ENCODE results near the gene POLR2B.
"Not testable (repeated sequence)": the region's sequence is repeated elsewhere in the genome, so short reads cannot be mapped to it uniquely, and the experiment has no call there.

Gene POLR2B

DNA sequence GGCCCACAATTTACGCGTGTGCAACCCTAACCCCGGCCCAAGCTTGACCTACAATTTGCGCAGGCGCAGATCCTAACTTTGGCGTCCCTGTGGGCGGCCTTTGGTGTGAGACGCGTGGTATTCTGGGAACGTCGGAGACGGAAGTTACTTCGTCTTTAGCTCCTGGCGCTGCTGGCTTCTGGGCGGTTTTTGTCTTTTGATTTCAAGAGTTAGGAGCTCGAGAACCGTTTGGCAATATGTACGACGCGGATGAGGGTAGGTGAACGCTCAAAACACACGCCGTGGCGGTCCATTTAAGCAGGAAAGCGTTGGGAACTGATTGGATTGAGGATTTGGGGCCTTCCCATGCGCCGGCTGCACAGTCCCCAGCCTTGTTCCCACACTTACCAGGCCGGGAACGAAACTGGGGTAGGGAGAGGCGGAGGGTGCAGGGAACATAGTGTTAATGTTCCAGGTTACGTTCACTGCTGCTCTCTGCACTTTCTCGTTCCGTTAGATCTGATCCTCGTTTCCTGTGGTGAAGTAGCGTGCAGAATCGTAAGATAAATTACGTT lies at the start of gene POLR2B:
Gene POLR2B (plus strand): TSS at position 147 of the 554 bp plus-strand sequence. CDS start 90 bp downstream, at position 237.
- in situ Hi-C loops (cut with MboI; ENCODE audit: low sequenced_read_pairs): no loop called here

DNA sequence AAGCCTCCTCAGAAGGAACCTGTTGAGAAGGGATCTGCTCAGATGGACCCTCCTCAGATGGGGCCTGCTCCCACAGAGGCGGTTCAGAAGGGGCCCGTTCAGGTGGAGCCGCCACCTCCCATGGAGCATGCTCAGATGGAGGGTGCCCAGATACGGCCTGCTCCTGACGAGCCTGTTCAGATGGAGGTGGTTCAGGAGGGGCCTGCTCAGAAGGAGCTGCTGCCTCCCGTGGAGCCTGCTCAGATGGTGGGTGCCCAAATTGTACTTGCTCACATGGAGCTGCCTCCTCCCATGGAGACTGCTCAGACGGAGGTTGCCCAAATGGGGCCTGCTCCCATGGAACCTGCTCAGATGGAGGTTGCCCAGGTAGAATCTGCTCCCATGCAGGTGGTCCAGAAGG lies 48.1 kb upstream of the POLR2B start:
- in situ Hi-C loops (cut with MboI; ENCODE audit: low sequenced_read_pairs): no loop called here

DNA sequence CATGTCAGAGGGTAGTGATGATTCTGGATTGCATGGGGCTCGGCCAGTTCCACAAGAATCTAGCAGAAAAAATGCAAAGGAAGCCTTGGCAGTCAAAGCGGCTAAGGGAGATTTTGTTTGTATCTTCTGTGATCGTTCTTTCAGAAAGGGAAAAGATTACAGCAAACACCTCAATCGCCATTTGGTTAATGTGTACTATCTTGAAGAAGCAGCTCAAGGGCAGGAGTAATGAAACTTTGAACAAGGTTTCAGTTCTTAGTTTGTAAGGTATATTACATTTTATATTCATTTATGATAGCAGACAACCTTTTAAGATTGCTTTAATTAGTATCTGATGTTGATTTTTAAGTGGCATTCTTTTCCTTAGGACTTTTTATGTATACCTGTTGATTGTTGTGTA lies 46.8 kb upstream of the POLR2B start:
- in situ Hi-C loops (cut with MboI; ENCODE audit: low sequenced_read_pairs): no loop called here

DNA sequence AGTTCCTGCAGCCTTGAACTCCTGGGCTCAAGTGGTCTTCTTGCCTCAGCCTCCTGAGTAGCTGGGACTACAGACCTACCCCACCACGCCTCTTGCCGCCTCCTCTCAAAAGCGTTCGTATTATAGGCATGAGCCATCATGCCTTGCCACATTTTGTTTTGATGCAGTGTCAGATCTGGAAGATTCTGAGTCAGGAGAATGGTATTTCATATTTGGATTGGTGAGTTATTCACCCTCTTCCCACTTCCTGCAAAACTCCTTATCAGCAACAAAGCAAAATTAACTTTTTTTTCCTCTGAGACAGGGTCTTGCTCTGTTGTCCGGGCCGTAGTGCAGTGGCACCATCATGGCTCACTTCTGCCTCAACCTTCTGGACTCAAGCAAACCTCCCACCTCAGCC lies 41.4 kb upstream of the POLR2B start:
- in situ Hi-C loops (cut with MboI; ENCODE audit: low sequenced_read_pairs): no loop called here

DNA sequence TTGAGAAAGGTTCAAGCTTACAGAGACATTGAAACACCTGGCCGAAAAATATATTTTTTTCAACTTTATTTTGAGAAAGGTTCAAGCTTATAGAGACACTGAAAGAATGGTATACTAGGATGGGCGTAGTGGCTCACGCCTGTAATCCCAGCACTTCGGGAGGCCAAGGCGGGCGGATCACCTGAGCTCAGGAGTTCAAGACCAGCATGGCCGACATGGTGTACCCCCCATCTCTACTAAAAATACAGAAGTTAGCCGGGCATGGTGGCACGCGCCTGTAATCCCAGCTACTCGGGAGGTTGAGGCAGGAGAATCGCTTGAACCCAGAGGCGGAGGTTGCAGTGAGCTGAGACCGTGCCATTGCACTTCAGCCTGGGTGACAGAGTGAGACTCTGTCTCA lies 38.9 kb upstream of the POLR2B start:
- in situ Hi-C loops (cut with MboI; ENCODE audit: low sequenced_read_pairs): not testable (repeated sequence)

DNA sequence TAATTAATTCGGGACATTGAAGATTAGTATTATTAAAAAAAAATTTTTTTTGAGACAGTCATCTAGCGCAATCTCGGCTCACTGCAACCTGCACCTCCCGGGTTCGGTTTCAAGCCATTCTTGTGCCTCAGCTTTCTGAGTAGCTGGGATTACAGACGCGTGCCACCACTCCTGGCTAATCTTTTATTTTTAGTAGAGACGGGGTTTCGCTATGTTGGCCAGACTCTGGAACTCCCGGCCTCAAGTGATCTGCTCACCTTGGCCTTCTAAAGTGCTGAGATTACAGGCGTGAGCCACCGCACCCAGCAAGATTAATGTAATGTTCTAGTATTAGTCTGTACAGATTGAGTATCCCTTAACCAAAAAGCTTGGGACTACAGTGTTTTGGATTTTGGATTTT lies 38.3 kb upstream of the POLR2B start:
- in situ Hi-C loops (cut with MboI; ENCODE audit: low sequenced_read_pairs): no loop called here

DNA sequence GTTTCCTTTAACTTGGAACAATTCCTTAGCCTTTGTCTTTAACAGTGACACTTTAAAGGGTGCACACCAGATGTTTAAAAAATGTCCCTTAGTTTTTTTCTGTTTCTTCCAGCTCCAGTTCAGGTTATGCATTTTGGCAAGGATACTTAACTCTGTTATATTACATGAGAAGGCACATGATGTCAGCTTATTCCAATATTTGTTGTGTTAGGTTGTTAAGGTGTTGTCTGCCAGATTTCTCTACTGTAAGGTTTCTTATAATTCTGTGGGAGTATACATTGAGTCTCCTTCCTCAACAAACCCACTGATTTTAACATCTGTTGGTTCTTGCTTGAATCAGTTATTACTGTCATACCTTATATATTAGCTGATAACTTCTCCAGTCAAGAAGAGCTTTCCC lies 37.7 kb upstream of the POLR2B start:
- in situ Hi-C loops (cut with MboI; ENCODE audit: low sequenced_read_pairs): no loop called here

DNA sequence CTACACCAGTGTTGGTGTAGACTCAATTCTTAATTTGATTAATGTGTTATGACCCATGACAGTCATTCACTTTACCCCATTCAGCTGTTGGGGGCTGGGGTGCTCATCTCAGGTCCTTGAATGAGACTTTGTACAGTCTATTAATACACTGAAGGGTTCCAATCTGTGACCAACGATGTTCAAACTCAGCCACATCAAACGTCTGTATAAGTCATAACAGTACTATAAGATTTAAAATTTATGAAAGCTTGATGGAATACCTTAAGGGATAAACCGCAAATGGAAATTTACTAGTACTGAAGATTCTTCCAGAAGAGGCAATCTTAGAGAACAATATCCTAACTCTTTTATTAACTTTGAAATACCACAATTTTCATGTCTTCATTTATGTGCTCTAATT lies 37.3 kb upstream of the POLR2B start:
- in situ Hi-C loops (cut with MboI; ENCODE audit: low sequenced_read_pairs): no loop called here

DNA sequence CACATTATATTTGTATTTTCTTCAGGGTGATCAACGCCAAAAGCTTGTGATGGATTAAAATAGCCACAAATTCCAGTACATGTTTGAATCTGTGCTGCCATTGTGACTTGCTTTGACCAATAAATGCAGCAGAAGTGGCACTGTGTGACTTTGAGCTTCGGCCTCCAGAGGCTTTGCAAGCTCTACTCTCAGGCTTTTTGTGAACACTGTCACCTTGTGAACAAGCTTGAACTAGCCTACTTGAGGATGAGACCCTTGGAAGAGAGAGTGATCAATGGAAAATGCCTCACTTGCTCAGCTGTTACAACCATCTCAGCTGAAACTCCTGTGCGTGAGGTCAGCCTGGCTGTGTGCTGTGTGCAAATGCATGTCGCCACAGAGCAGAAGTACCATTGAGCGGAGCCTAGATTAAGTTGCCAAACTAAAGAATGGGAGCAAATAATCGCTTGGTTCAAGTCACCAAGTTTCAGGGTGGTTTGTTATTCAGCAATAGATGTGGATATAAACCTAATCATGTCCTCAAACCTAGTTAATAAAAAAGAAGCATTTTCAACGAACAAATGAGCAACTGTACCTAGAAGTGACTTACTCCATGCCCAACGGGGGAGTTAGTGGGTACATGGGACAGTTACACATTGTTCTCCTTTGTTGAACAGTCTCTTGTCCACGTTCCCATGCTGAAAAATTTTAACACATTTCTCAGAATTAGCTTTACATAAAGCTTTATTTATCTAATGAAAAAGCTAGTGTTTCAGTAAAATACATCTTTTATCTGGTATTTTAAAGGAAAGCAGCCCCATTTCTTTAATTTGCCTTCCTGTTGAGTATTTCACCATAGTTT lies 24.8 kb upstream of the POLR2B start:
- in situ Hi-C loops (cut with MboI; ENCODE audit: low sequenced_read_pairs): no loop called here

DNA sequence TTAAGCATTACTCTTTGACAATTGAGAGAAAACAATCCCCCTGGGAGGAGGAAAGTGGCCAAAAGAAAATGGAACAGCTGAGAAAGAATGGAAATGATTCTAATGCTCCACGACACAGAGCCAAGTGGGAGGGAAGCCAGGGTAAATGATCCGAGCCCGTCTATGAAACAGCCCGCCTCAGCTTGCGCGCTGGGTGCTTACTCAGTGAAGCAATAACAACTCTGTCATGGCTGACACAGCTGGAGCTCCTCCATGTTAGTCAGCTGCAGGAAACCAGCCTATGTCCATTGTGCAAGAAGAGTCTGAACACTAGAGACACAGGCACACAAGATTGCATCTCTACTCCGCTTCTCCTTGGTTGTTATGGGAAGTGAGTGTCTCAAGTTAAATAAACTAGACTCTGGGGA lies 20.6 kb upstream of the POLR2B start:
- in situ Hi-C loops (cut with MboI; ENCODE audit: low sequenced_read_pairs): no loop called here

DNA sequence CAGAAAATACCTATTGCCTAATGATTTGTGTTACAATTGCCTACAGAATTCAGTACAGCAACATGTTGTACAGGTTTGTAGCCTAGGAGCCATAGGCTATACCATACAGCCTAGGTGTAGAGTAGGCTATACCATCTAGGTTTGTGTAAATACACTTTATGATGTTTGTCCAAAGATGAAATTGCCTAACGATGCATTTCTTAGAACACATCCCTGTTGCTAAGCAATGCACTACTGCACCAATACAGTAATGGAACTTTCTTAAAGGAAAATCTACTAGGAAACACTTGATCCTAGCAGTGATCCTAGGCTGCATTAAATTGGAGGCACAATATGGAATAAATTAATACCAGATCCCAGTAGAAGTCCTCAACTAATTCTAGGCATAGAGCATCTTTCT lies 19.6 kb upstream of the POLR2B start:
- in situ Hi-C loops (cut with MboI; ENCODE audit: low sequenced_read_pairs): no loop called here

DNA sequence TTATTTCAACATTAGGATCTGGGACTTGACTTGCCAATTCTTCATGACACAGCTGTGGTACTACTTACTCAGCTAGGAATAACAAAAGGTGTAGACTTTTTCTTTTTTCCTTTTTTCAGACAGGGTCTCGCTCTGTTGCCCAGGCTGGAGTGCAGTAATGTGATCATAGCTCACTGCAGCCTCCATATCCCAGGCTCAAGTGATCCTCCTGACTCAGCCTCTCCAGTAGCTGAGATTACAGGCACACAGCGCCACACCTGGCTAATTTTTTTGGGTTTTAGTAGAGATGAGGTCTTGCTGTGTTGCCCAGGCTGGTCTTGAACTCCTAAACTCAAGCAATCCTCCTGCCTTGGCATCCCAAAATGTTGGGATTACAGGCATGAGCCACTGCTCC lies 17.6 kb upstream of the POLR2B start:
- in situ Hi-C loops (cut with MboI; ENCODE audit: low sequenced_read_pairs): no loop called here

DNA sequence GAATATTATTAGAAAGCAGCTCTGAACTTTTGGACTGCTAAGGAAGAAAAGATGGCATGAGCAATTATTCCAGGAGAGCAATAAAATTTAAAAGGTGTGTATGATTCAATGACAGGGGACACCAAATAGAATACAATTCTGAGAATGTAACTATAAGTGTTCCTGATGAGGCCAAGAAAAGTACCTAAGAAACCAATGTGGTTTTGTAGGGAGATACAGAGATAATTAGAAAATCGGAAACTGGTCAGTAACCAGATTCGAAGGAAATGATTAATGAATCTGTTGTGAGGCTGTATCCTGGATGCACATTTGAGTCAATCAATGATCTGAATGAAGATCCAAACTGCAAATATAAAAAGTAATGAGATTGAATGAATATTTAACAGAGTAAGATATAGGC lies 7.3 kb upstream of the POLR2B start:
- in situ Hi-C loops (cut with MboI; ENCODE audit: low sequenced_read_pairs): no loop called here

DNA sequence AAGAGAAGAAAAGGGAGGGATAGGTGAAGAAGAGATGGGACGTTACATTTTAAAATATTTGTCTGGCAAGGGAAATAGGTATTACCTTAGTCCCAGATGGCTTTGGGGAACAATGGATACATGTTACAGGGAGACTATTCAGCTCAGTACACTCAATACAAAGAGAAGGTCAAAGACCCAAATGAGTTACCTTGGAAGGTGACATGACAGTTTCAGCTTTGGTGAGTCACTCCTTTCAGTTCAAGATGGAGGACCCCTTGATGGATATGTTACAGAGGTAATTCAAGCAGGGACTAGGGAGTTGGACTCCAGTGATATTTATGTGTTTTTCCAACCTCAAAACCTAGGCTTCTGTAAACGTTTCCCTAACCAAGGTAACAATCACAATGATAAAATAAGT lies 6.3 kb upstream of the POLR2B start:
- in situ Hi-C loops (cut with MboI; ENCODE audit: low sequenced_read_pairs): no loop called here

DNA sequence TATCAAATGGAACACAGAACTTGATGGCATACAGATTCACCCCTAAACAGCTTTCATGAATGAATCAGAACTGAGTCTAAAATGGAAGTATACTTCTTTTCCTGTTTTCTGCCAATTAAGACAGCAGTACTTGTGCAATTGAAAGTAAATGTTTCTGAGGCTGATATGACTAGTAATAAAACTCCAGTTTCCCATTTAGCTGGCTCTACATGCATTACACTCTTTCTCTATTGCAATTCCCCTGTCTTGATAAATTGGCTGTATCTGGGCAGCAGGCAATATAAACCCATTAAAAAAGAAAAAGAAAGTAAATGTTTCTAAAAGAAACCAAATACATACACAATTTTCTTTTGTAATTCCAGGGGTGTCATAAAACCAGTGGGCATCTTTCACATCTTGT lies 5.9 kb upstream of the POLR2B start:
- in situ Hi-C loops (cut with MboI; ENCODE audit: low sequenced_read_pairs): no loop called here

DNA sequence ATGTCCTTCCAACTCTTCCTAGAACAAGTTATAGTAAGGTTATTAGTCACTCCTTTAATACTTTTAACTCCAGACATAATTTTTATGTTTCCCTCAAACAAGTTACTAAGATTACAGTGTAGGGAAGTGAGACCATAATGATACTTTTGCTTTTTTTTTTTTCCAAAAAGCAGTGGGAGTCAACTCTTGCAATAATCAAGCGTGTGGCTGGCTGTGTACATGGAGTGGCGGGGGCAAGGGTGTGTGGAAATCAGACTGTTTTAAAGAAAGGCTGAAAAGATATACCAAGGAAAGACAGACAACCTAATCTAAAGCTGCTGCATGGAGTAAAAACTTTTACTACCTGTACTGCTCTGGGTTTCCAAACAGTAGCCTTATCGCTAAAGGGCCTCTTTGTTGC lies 5.4 kb upstream of the POLR2B start:
- in situ Hi-C loops (cut with MboI; ENCODE audit: low sequenced_read_pairs): no loop called here

DNA sequence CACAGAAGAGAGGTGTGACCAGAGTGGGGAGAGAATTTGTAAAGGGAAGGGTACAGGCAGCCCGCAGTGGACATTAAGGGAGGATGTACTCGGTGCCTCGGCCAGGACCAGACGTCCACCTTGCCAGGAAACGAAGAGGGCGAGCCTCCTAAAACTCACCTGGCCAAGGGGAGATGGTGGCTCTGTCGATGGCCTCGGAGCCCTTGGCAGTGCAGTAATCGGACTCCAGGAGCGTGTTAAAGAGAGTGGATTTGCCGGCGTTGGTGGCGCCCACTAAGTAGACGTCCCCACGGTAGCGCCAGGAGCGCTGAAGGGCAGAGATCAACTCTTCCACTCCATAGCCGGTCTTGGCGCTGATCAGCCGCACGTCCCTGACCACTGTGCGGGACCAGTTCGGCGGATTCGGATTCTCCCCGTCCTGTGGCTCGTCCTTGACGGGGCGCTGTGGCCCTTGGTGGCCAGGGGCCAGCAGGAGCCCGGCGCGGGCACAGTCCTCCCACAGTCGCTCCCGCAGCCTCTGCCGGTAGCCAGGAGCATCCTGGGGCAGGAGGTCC lies 2.3 kb upstream of the POLR2B start:
- in situ Hi-C loops (cut with MboI; ENCODE audit: low sequenced_read_pairs): no loop called here

DNA sequence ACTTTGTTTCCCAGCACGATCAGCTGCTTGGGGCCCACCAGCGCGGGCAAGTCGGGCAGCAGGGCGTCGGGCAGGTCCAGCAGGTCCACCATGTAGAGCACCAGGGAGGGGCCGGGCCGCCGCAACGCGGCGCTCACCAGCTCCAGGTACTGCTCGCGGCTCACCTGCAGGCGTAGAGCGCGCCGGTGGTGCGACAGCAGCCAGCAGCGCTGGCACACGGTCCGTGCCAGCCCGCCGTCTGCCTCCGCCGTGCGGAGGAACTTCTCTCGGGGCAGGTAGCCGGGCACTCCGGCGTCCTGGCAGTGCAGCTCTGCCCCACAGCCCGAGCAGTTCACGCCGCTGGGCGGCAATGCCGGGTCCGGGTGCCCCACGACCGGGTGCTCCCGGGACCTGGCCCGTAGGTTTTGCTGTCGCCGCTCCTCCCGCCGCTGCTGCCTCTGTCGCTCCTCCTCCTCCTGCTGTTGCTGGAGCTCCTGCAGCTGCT lies 1.8 kb upstream of the POLR2B start:
- in situ Hi-C loops (cut with MboI; ENCODE audit: low sequenced_read_pairs): no loop called here

DNA sequence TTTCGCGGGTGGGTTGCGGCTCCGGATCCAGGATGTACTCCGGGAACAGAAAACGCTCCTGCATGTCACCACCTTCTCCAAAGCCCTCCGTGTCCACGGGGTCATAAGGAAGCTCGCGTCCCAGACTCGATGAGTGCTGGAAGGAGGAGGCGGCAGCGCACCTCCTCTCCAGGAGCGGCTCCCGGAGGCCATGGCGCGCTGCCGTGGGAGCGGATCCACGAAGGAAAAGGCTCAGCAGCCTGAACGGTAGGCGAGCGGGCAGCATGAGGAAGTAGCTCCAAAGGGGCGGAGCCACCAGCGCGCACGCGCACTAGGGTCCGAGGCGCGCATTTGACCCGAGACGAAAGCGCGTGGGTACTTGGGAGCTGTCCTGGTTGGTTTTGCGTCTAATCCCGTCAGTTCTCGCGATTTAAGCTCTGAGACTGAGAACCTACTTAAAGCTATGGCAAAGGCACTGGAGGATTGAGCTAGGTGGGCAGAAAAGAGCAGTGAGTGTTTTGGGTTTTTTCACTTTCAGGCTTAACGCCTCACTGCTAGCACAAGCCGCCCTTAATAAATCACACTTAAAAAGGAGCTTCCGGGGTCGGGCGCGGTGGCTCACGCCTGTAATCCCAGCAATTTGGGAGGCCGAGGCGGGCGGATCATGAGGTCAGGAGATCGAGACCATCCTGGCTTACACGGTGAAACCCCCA lies 1.2 kb upstream of the POLR2B start, which contains the start of gene NOA1:
Gene NOA1 (minus strand): TSS at position 286 of the 692 bp plus-strand sequence. CDS start 21 bp downstream, at position 265.
- in situ Hi-C loops (cut with MboI; ENCODE audit: low sequenced_read_pairs): no loop called here

DNA sequence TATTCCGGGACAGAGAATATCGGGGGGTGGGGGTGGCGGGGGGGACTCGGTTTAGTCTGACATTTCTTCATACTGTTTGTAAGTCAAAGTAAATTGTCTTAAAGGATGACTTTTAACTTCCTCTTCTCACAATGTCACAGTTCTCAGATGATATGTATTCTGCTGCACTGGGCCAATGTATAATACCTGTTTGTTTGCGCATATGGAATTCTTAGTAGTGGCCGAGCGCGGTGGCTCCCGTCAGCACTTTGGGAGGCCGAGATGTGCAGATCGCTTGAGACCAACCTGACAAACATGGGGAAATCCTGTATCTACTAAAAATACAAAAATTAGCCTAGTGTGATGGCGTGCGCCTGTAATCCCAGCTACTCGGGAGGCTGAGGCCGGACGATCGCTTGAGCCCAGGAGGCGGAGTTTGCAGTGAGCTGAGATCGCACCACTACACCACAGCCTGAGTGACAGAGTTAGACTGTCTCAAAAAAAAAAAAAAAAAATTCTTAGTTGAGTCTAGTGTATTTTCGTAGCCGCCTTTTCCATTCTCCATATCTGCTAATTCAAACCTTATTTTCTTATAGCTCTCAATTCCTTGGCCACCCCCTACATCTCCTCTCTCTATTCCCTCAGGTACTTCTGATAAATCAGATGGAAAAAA lies 851 bp downstream of the POLR2B start:
- in situ Hi-C loops (cut with MboI; ENCODE audit: low sequenced_read_pairs): no loop called here

DNA sequence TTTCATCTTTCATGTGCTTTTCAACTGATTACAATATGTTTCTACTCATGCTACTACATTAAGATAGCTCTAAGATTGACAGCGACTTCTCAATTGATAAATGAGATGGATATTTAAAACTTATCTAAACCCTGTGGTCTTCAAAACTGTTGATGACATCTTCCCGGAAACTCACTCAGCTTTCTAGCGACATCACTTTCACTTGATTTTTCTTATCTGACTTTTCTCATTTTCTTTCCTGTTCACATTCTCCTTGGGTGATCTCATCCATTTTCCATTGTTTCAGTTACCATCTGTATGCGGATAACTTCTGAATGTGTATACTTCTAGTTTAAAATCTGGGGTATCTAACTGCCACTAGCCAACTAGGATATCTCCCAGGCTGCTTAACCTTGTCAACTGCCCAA lies 3.1 kb downstream of the POLR2B start:
- in situ Hi-C loops (cut with MboI; ENCODE audit: low sequenced_read_pairs): no loop called here

All from HL-60/S4 treated with phorbol 12-myristate 13-acetate at 8.2 ng/mL for 4 days and 3 days (cell line).